Spinal cord (tissue), 10 donors: ENCODE results near the gene SYDE2. TPM values are rescaled to one million over a fixed set of nuclear protein-coding genes. Genes with fewer than 3 reads are reported as not detected.

ENCODE experiments used
- DNase-seq, 6 donors: peaks; one replicate each; pipeline versions ENCODE4 v3.0.0 to v3.0.0-alpha.2; 2013 to 2015; ENCODE audit warnings: low spot score in 6 of 6, low read depth in 4 of 6
- H3K27ac ChIP-seq: one replicate; pipeline ENCODE4 v1.5.1; 2013; ENCODE audit warnings: low read depth, low read length, control low read depth
- H3K27me3 ChIP-seq: one replicate; pipeline ENCODE4 v1.6.1; 2013; ENCODE audit warnings: low read length; ENCODE audit not compliant: control insufficient read depth, insufficient read depth
- H3K36me3 ChIP-seq: one replicate; pipeline ENCODE4 v1.6.1; 2013; ENCODE audit warnings: low read length; ENCODE audit not compliant: control insufficient read depth, insufficient read depth
- H3K4me1 ChIP-seq: one replicate; pipeline ENCODE4 v1.6.1; 2013; ENCODE audit warnings: low read length; ENCODE audit not compliant: control insufficient read depth, insufficient read depth
- H3K4me3 ChIP-seq: one replicate; pipeline ENCODE4 v1.5.1; 2013; ENCODE audit warnings: low read depth, low read length, control low read depth
- H3K9me3 ChIP-seq: one replicate; pipeline ENCODE4 v1.6.1; 2013; ENCODE audit warnings: low read length; ENCODE audit not compliant: control insufficient read depth, insufficient read depth
- WGBS: methylation state at CpG from one replicate; pipeline ENCODE4 v1.1.5; 2013; ENCODE audit warnings: missing lambda C conversion rate; ENCODE audit not compliant: insufficient coverage; 5-methylcytosine and 5-hydroxymethylcytosine counted together
- polyA plus RNA-seq, 2 donors: library from polyadenylated mRNA; unstranded; fragments of 120-200 nt; gene quantifications; one replicate each; pipeline ENCODE4 v1.2.1, GENCODE V29; 2013; ENCODE audit not compliant: insufficient read length in 2 of 2
- small RNA-seq: library from RNA; depleted of rRNA; stranded (forward); fragments of <200 nt; gene quantifications from one replicate; pipeline ENCODE3, GENCODE V24; 2014; ENCODE audit warnings: low replicate concordance
- total RNA-seq, 2 donors: library from RNA; depleted of rRNA in 1 of 2; stranded (reverse); fragments of 120-200 nt in 1 of 2; fragments of >200 nt in 1 of 2; gene quantifications; one replicate each; pipeline versions ENCODE4 v1.2.3 to v1.2.4, GENCODE V29; 2013 to 2014
- donor health status: healthy.

SYDE2 gene
- total and polyA plus RNA-seq, 4 donors, result 1.5 to 14.7 (median 6.7) TPM

DNA sequence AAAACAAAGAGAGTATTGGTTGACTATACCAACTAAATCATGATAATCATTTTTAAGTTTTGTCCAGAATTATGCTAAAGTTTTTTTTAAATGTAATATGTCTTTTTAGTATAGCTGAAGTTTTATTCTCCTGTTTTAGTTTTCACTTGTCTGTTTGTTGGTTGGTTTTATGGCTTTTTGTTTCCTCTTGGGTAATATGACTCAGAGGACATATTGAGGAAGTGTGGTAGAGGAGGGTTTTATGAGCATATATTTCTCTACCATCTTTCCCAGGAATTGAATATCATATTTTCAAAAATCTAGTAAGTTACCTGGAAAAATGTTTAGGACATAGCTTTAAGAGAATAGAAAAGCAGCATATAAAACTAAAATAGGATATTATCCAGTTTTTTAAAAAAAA, 84.0 kb downstream of the SYDE2 start:
- H3K27me3 ChIP-seq, result no peaks in the 10 kb centered on the region
- no peaks in the 10 kb centered on the region for H3K4me1 ChIP-seq
- no peak for DNase-seq

DNA sequence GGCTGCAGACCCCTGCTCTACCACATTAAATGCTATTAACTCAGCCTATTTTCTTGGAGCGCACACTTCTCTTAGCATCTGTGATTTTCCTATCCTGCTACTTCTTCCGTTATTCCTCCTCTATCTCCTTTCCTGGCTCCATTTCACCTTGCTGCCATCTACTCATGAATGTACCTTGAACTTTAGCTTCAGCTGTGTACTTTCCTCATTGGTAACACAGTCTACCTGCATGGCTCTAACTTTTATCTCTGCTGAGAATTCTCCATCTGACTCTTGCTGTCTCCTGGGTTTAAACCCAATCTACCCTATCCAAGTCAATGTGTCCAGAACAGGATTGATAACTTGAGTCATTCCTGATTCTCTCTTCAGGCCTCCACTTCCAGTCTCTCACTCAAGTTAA, 84.9 kb downstream of the SYDE2 start:
- 100% methylated on average over 2 of the region's 2 CpGs for WGBS

More for the DNA sequence above, 84.0 kb downstream of the SYDE2 start:
- Histone ChIP-seq H3K27ac (no peak overlapping the region), H3K9me3 (no peaks in the 10 kb centered on the region), H3K4me3 (no peak overlapping the region), H3K36me3 (no peaks in the 10 kb centered on the region)

DNA sequence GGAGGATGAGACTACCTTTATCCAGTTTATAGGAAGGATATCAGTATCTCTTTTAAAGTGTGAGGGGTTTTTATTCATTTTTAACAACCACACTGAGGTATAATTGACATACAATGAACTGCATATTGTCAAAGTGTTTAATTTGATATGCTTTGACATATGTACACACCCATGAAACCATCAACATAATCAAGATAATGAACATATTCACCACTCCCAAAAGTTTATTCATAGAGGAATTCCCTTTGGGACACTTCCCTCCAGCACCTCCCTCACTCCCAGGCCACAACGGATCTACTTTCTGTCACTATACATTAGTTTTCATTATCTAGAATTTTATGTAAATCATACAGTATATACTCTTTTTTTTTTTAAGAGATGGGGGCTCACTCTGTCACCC, 89.1 kb downstream of the SYDE2 start:
- no peak for DNase-seq
- no CpG with 5 or more reads among the region's 1 CpG for WGBS

More for the DNA sequence above, 84.9 kb downstream of the SYDE2 start:
- Histone ChIP-seq H3K27me3 (no peaks in the 10 kb centered on the region), H3K27ac (no peak overlapping the region), H3K9me3 (no peaks in the 10 kb centered on the region), H3K4me3 (no peak overlapping the region), H3K36me3 (no peaks in the 10 kb centered on the region), H3K4me1 (no peaks in the 10 kb centered on the region)
- no peak for DNase-seq

DNA sequence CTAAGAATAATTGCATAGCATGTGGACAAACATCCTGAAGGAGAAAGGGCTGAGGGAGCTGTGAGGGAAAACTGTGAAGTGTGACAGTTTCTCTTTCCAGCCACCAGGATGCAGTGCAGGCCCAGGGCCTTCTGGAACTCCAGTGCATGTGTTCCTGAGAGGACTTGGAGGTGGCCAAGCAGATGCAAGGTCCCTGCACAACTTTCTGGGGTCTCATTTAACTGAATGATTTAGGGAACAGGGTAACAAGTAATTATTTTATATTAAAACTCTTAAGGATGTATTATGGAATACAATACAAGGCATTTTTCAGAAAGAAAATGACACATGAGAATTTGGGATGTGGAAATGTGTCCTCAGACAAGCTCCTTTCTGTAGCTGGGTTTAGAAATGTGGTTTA, 91.3 kb downstream of the SYDE2 start:
- H3K4me3 ChIP-seq, result no peak overlapping the region
- no peaks in the 10 kb centered on the region for H3K4me1 ChIP-seq
- peak in 2 of 6 donors; percentile 57 to 59 for DNase-seq
- H3K9me3 ChIP-seq, result no peaks in the 10 kb centered on the region
- no peaks in the 10 kb centered on the region for H3K36me3 ChIP-seq
- no peak overlapping the region for H3K27ac ChIP-seq
- no peaks in the 10 kb centered on the region for H3K27me3 ChIP-seq

More for the DNA sequence above, 89.1 kb downstream of the SYDE2 start:
- no peak overlapping the region for H3K27ac ChIP-seq
- no peaks in the 10 kb centered on the region for H3K4me1 ChIP-seq
- H3K9me3 ChIP-seq, result no peaks in the 10 kb centered on the region
- no peak overlapping the region for H3K4me3 ChIP-seq
- H3K27me3 ChIP-seq, result no peaks in the 10 kb centered on the region
- no peaks in the 10 kb centered on the region for H3K36me3 ChIP-seq

Small RNA genes within 50 kb of the gene (small RNA-seq; reads per million reads assigned to genes)
- 2.1 reads per million, percentile 90 among the genes with 10 or more reads in this experiment for gene MIR4423

Other genes with a start within 250 kb of the SYDE2 start
- gene MCOLN2, start 203.9 kb downstream of the SYDE2 start, total RNA-seq, result under 1 TPM; 0.77 to 0.89 TPM
- gene MCOLN2, start 203.9 kb downstream of the SYDE2 start, polyA plus RNA-seq, result under 1 TPM; 0.29 to 0.36 TPM
- gene MCOLN3, start 152.5 kb downstream of the SYDE2 start, total RNA-seq, result 1 to 10 TPM in 1 of 2 donors, under 1 TPM in 1; 0.77 to 1.1 TPM
- under 1 TPM; 0.21 to 0.36 TPM for gene MCOLN3, start 152.5 kb downstream of the SYDE2 start, polyA plus RNA-seq
- 10 to 100 TPM; 25.9 to 34.9 TPM for gene C1orf52, start 58.6 kb upstream of the SYDE2 start, total RNA-seq
- gene C1orf52, start 58.6 kb upstream of the SYDE2 start, polyA plus RNA-seq, result 10 to 100 TPM; 73.4 to 73.8 TPM
- gene BCL10, start 75.6 kb upstream of the SYDE2 start, total RNA-seq, result 10 to 100 TPM; 19.8 to 22.7 TPM
- gene BCL10, start 75.6 kb upstream of the SYDE2 start, polyA plus RNA-seq, result 10 to 100 TPM; 12.9 to 18.0 TPM